Neural progenitor cell (in vitro differentiated cells): ENCODE results near the gene COL5A3.

Source experiments
- EZH2 ChIP-seq: fragments of 200-600 bp; sonication (generic); IDR thresholded peaks from 2 replicates; pipeline ENCODE4 v1.6.1; 2017; ENCODE audit warnings: antibody characterized with exemption, mild to moderate bottlenecking, moderate library complexity
- EZH2phosphoT487 ChIP-seq: fragments of 200-600 bp; sonication (generic); IDR thresholded peaks from 2 replicates; pipeline ENCODE4 v1.6.1; 2017; ENCODE audit warnings: antibody characterized with exemption

DNA sequence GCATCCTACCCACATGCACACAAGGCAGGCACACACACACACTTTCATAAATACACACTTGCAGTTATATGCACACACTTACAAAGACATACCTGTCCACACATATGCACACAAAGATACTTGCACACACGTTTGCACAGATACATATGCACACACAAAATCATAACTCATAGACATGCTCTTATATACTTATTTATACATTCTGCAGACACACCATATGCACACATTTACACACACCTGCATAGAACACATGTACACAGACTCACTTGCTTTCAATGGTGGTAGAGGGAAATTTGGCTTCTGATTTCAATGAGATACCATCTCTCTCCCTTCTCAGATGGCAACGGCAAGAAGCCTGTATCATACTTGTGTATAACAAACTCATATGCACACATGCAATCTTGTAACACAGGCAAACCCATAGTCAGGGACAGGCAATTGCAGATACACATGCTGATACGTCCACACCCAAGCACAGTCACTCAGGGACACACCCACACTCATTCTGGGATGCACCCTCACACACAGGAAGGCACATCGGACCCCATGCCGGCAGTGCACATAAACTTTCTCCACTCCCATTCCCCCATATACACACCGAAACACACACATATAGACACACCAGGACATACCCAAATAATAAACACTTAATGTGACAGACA lies 98.6 kb downstream of the COL5A3 start:
- TF ChIP-seq EZH2 (no peak), EZH2phosphoT487 (no peak)
